Small intestine (tissue), 7 donors: ENCODE measurements around the gene ASRGL1. TPM values are rescaled to one million over a fixed set of nuclear protein-coding genes. Genes with fewer than 3 reads are reported as not detected.

Experiments used
- DNase-seq, 2 donors: peaks; one replicate each; pipeline versions ENCODE4 v3.0.0 to v3.0.0-alpha.2; 2013
- FAIRE-seq: peaks from 2 replicates; lab custom pipeline; 2012; peaks lifted over from hg19 to GRCh38; lab: Jason Lieb, UNC
- H3K27ac ChIP-seq, 3 donors: one replicate each; pipeline ENCODE4 v1.5.1; 2013; ENCODE audit warnings: low read length in 2 of 3, mild to moderate bottlenecking in 2 of 3, control low read depth in 1 of 3, inconsistent platforms in 1 of 3, low read depth in 1 of 3, moderate library complexity in 1 of 3
- H3K27me3 ChIP-seq, 3 donors: one replicate each; pipeline ENCODE4 v1.6.1; 2013; ENCODE audit warnings: low read length in 3 of 3, inconsistent platforms in 1 of 3; ENCODE audit not compliant: control insufficient read depth in 3 of 3, insufficient read depth in 3 of 3
- H3K36me3 ChIP-seq, 3 donors: one replicate each; pipeline ENCODE4 v1.6.1; 2013; ENCODE audit warnings: low read length in 3 of 3, inconsistent platforms in 1 of 3, low read depth in 1 of 3, mild to moderate bottlenecking in 1 of 3, moderate library complexity in 1 of 3; ENCODE audit not compliant: control insufficient read depth in 3 of 3, insufficient read depth in 2 of 3
- H3K4me1 ChIP-seq, 3 donors: one replicate each; pipeline ENCODE4 v1.6.1; 2013; ENCODE audit warnings: low read length in 2 of 3, inconsistent platforms in 1 of 3, low read depth in 1 of 3, mild to moderate bottlenecking in 1 of 3, moderate library complexity in 1 of 3; ENCODE audit not compliant: control insufficient read depth in 3 of 3, insufficient read depth in 2 of 3
- H3K4me3 ChIP-seq, 3 donors: one replicate each; pipeline ENCODE4 v1.5.1; 2013; ENCODE audit warnings: low read length in 3 of 3, control low read depth in 1 of 3, inconsistent platforms in 1 of 3, low read depth in 1 of 3, mild to moderate bottlenecking in 1 of 3, moderate library complexity in 1 of 3
- H3K9me3 ChIP-seq, 2 donors: one replicate each; pipeline ENCODE4 v1.6.1; 2013; ENCODE audit warnings: low read depth in 1 of 2, low read length in 1 of 2; ENCODE audit not compliant: control insufficient read depth in 2 of 2, insufficient read depth in 1 of 2
- WGBS, 3 donors: extraction: QIAGEN DNeasy Blood & Tissue Kit; methylation state at CpG; one replicate each; pipeline ENCODE4 v1.1.7; 2013; 5-methylcytosine and 5-hydroxymethylcytosine counted together
- polyA plus RNA-seq, 4 donors: library from polyadenylated mRNA; stranded (reverse) in 3 of 4; unstranded in 1 of 4; fragments of 200-250 nt in 3 of 4; fragments of 120-200 nt in 1 of 4; gene quantifications; one replicate each; pipeline versions ENCODE4 v1.2.1 to v1.2.3, GENCODE V29; 2013
- donor health status: healthy with polysubstance abuse.
- donor health status: control.
- donor health status: control.
- donor health status: Bipolar disorder and iron deficiency.
- donor health status: healthy.

The ASRGL1 gene
- polyA plus RNA-seq, 4 donors: 3.6 to 19.4 (median 5.5) TPM

- DNase-seq (no peak), FAIRE-seq (no peak)
- WGBS, 3 donors: 64 to 80% (median 77%) methylated on average over 10 of the region's 10 CpGs
- Histone ChIP-seq H3K4me3 (no peak overlapping the region), H3K9me3 (no peaks in the 10 kb centered on the region), H3K27ac (peak overlapping the region in 2 of 3 donors; percentile 14 to 83), H3K4me1 (peaks cover 0 to 42% (median 2%) of the 10 kb centered on the region in 3 donors), H3K36me3 (peaks cover 0 to 2% (median 0%) of the 10 kb centered on the region in 3 donors), H3K27me3 (no peaks in the 10 kb centered on the region)
Measured at GRCh38 chr11:62399172-62399877, 62.1 kb downstream of the ASRGL1 start.

- Histone ChIP-seq H3K4me1 (peaks cover 0 to 47% (median 4%) of the 10 kb centered on the region in 3 donors), H3K4me3 (no peak overlapping the region), H3K27me3 (no peaks in the 10 kb centered on the region), H3K27ac (peak overlapping the region in 2 of 3 donors; percentile 7 to 83), H3K36me3 (peaks cover 0 to 2% (median 0%) of the 10 kb centered on the region in 3 donors), H3K9me3 (no peaks in the 10 kb centered on the region)
- FAIRE-seq: no peak
- DNase-seq: peak in 1 of 2 donors; percentile 22
- 53 to 70% (median 64%) methylated on average over 6 to 7 of the region's 7 CpGs for WGBS, 3 donors
Measured at GRCh38 chr11:62399878-62400266, 62.6 kb downstream of the ASRGL1 start.

GRCh38 chr11:62400281-62400680 is 63.0 kb downstream of the ASRGL1 start:
- FAIRE-seq (no peak), DNase-seq (no peak)
- Histone ChIP-seq H3K36me3 (peaks cover 0 to under 1% (median 0%) of the 10 kb centered on the region in 3 donors), H3K27me3 (no peaks in the 10 kb centered on the region), H3K9me3 (no peaks in the 10 kb centered on the region), H3K4me1 (peaks cover 0 to 47% (median 6%) of the 10 kb centered on the region in 3 donors), H3K4me3 (no peak overlapping the region), H3K27ac (peak overlapping the region in 2 of 3 donors; percentile 34 to 83)
- 64 to 85% (median 72%) methylated on average over 6 of the region's 6 CpGs for WGBS, 3 donors

- DNase-seq (peak; percentile 45 to 53), FAIRE-seq (no peak)
- WGBS, 3 donors: 16 to 37% (median 27%) methylated on average over 9 of the region's 9 CpGs
- Histone ChIP-seq H3K4me3 (no peak overlapping the region), H3K9me3 (no peaks in the 10 kb centered on the region), H3K4me1 (peaks cover 0 to 47% (median 6%) of the 10 kb centered on the region in 3 donors), H3K27me3 (no peaks in the 10 kb centered on the region), H3K27ac (peak overlapping the region in 2 of 3 donors; percentile 34 to 83), H3K36me3 (no peaks in the 10 kb centered on the region)
Measured at GRCh38 chr11:62400760-62401159, 63.5 kb downstream of the ASRGL1 start.

GRCh38 chr11:62401356-62401755 is 64.1 kb downstream of the ASRGL1 start:
- peak overlapping the region in 2 of 3 donors; percentile 2 to 58 for H3K27ac ChIP-seq
- H3K27me3 ChIP-seq: no peaks in the 10 kb centered on the region
- FAIRE-seq (no peak), DNase-seq (no peak)
- no peaks in the 10 kb centered on the region for H3K36me3 ChIP-seq
- no peak overlapping the region for H3K4me3 ChIP-seq
- WGBS, 3 donors: 88 to 98% (median 88%) methylated on average over 5 of the region's 5 CpGs
- H3K9me3 ChIP-seq: no peaks in the 10 kb centered on the region
- peaks cover 0 to 48% (median 6%) of the 10 kb centered on the region in 3 donors for H3K4me1 ChIP-seq

- WGBS, 3 donors: 60 to 81% (median 71%) methylated on average over 7 of the region's 7 CpGs
- FAIRE-seq (no peak), DNase-seq (no peak)
- no peaks in the 10 kb centered on the region for H3K27me3 ChIP-seq
- no peaks in the 10 kb centered on the region for H3K9me3 ChIP-seq
- no peaks in the 10 kb centered on the region for H3K36me3 ChIP-seq
- no peak overlapping the region for H3K27ac ChIP-seq
- peaks cover 0 to 48% (median 6%) of the 10 kb centered on the region in 3 donors for H3K4me1 ChIP-seq
- H3K4me3 ChIP-seq: no peak overlapping the region
Measured at GRCh38 chr11:62401811-62402210, 64.6 kb downstream of the ASRGL1 start.

GRCh38 chr11:62402226-62402959 is 65.1 kb downstream of the ASRGL1 start:
- no peaks in the 10 kb centered on the region for H3K27me3 ChIP-seq
- no peak overlapping the region for H3K27ac ChIP-seq
- no peak overlapping the region for H3K4me3 ChIP-seq
- H3K36me3 ChIP-seq: no peaks in the 10 kb centered on the region
- H3K4me1 ChIP-seq: peaks cover 0 to 48% (median 6%) of the 10 kb centered on the region in 3 donors
- 53 to 81% (median 63%) methylated on average over 15 of the region's 15 CpGs for WGBS, 3 donors
- FAIRE-seq (no peak), DNase-seq (peak in 1 of 2 donors; percentile 25)
- no peaks in the 10 kb centered on the region for H3K9me3 ChIP-seq

- Histone ChIP-seq H3K4me1 (peaks cover 0 to 43% (median 6%) of the 10 kb centered on the region in 3 donors), H3K27me3 (no peaks in the 10 kb centered on the region), H3K9me3 (no peaks in the 10 kb centered on the region), H3K27ac (no peak overlapping the region), H3K36me3 (no peaks in the 10 kb centered on the region), H3K4me3 (no peak overlapping the region)
- 82 to 89% (median 87%) methylated on average over 12 of the region's 12 CpGs for WGBS, 3 donors
- FAIRE-seq: no peak
- DNase-seq: no peak
Measured at GRCh38 chr11:62402960-62403730, 65.9 kb downstream of the ASRGL1 start.
